HepG2 (cell line): Measurements from ENCODE around the gene TMED6. TPM values are rescaled to one million over a fixed set of nuclear protein-coding genes. Genes with fewer than 3 reads are reported as not detected.

ENCODE experiments used
- HNF4G ChIP-seq, 2 experiments: sonication (generic) in 1 of 2; formaldehyde crosslinking in 1 of 2; IDR thresholded peaks; 2 replicates each; pipeline versions ENCODE4 v1.4.0 to v1.6.1; 2011 to 2020; ENCODE audit warnings: borderline replicate concordance in 2 of 2, low read depth in 2 of 2, mild to moderate bottlenecking in 2 of 2, low read length in 1 of 2, missing genetic modification reagents in 1 of 2, moderate library complexity in 1 of 2
- MEF2D ChIP-seq: sonication (generic); formaldehyde crosslinking; IDR thresholded peaks from 2 replicates; pipeline ENCODE4 v1.5.1; 2020; ENCODE audit warnings: mild to moderate bottlenecking, missing genetic modification reagents
- MYC ChIP-seq: sonication (generic); formaldehyde crosslinking; IDR thresholded peaks from 2 replicates; pipeline ENCODE4 v1.9.0; 2021; ENCODE audit warnings: missing genetic modification reagents, borderline replicate concordance
- RNF2 ChIP-seq: fragments of 450-650 bp; conservative IDR thresholded peaks from 2 replicates; pipeline ENCODE4 v1.6.1; 2016; ENCODE audit warnings: low read depth
- TCF7L2 ChIP-seq: IDR thresholded peaks from 2 replicates; pipeline ENCODE4 v1.6.1; 2011; ENCODE audit warnings: mild to moderate bottlenecking, low read depth, low read length, moderate library complexity
- TEAD3 ChIP-seq: optimal IDR thresholded peaks from 2 replicates; pipeline ENCODE3; 2016; ENCODE audit warnings: borderline replicate concordance
- TRIM24 ChIP-seq: sonication (generic); formaldehyde crosslinking; IDR thresholded peaks from 2 replicates; pipeline ENCODE4 v1.8.0; 2022; ENCODE audit warnings: mild to moderate bottlenecking, missing genetic modification reagents
- ZFP41 ChIP-seq: sonication (generic); formaldehyde crosslinking; IDR thresholded peaks from 2 replicates; pipeline ENCODE4 v1.4.0; 2020; ENCODE audit warnings: mild to moderate bottlenecking, missing genetic modification reagents, borderline replicate concordance
- ZNF253 ChIP-seq: sonication (generic); formaldehyde crosslinking; IDR thresholded peaks from 2 replicates; pipeline ENCODE4 v1.8.0; 2022; ENCODE audit warnings: mild to moderate bottlenecking, missing genetic modification reagents, borderline replicate concordance
- ZNF841 ChIP-seq: sonication (generic); formaldehyde crosslinking; IDR thresholded peaks from 2 replicates; pipeline ENCODE4 v1.8.1; 2023; ENCODE audit warnings: missing genetic modification reagents, borderline replicate concordance
- polyA plus RNA-seq, 8 experiments: library from polyadenylated mRNA; depleted of rRNA in 3 of 8; stranded (reverse) in 7 of 8; unstranded in 1 of 8; fragments of >200 nt; fragmentation: Illumina TruSeq in 4 of 8; extraction: Trizol in 4 of 8; gene quantifications; 2 replicates each; pipeline versions ENCODE4 v1.2.1 to v1.2.3, GENCODE V29; 2011 to 2016; ENCODE audit warnings: low read depth in 4 of 8, missing spikeins in 1 of 8, mixed read lengths in 1 of 8; ENCODE audit not compliant: insufficient read depth in 1 of 8
- total RNA-seq, 5 experiments: library from RNA; depleted of rRNA; stranded (reverse); fragments of >200 nt; fragmentation: Illumina TruSeq; extraction: Trizol; gene quantifications; 2 replicates each; pipeline ENCODE4 v1.2.3, GENCODE V29; 2016; ENCODE audit warnings: low read depth in 1 of 5
- TF ChIP-seq, protein P1 (sequence below): sonication (generic); formaldehyde crosslinking; IDR thresholded peaks from 2 replicates; pipeline ENCODE4 v1.9.0; 2021; ENCODE audit warnings: missing genetic modification reagents, mild to moderate bottlenecking, borderline replicate concordance
- TF ChIP-seq, protein P2 (sequence below): sonication (generic); formaldehyde crosslinking; IDR thresholded peaks from 2 replicates; pipeline ENCODE4 v1.5.0; 2020; ENCODE audit warnings: missing genetic modification reagents
- TF ChIP-seq, protein P3 (sequence below): sonication (generic); formaldehyde crosslinking; IDR thresholded peaks from 2 replicates; pipeline ENCODE4 v1.8.0; 2022; ENCODE audit warnings: mild to moderate bottlenecking, missing genetic modification reagents, moderate library complexity
- TF ChIP-seq, protein P4 (sequence below): fragments of 450-650 bp; IDR thresholded peaks from 2 replicates; pipeline ENCODE4 v1.6.1; 2016
- TF ChIP-seq, protein P5 (sequence below): sonication (generic); formaldehyde crosslinking; IDR thresholded peaks from 2 replicates; pipeline ENCODE4 v1.9.0; 2022; ENCODE audit warnings: low read depth, missing genetic modification reagents
- TF ChIP-seq, protein P6 (sequence below): sonication (generic); formaldehyde crosslinking; IDR thresholded peaks from 2 replicates; pipeline ENCODE4 v1.4.0; 2020; ENCODE audit warnings: missing genetic modification reagents, low read depth, mild to moderate bottlenecking, borderline replicate concordance

Gene TMED6
- total and polyA plus RNA-seq, 2 of the 13 experiments (the other 11 are each of a cell fraction or from before 2014, with no cell fraction given): 9.8 to 14.4 TPM

DNA sequence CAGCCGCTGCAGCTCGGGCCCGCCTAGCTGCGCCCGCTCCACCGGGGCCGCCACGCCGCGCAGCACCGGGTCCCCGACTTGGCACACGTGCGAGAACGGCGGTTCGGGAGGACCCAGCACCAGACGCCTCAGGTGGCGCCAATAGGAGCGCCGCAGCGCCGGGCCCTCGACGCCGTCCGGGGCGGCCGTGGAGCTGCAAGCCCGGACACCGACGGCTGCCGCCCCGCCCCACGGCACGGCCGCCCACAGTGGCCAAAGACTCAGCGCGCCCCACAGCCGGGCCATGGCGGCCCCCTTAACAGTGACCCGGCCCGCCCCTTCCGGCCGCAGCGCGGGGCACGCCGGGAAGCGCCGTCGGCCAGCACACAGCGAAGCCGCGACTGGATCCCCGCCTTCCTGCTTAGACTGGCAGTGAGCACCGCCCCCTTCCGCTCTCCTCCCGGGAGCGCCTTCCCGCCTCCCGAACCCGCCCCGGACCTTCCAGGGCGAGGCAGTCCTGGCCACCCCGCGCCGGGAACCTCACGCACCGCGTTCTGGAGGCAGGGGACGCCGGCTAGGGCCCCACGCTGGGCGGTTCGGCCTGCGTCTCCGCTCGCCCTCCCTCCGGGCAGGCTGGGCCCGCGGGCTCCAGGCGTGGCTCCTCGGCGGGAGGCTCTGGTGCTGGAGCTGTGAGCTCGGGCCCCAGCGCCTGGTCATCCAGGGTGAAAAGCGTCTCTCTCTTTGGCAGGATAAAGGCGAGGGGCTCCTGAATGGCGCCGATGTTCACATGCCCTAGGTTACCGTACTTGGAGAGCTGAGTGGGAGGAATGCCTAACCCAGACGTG, 21.1 kb downstream of the TMED6 start, which contains the start of gene PDF (continued):
- TF ChIP-seq, protein P1, sequence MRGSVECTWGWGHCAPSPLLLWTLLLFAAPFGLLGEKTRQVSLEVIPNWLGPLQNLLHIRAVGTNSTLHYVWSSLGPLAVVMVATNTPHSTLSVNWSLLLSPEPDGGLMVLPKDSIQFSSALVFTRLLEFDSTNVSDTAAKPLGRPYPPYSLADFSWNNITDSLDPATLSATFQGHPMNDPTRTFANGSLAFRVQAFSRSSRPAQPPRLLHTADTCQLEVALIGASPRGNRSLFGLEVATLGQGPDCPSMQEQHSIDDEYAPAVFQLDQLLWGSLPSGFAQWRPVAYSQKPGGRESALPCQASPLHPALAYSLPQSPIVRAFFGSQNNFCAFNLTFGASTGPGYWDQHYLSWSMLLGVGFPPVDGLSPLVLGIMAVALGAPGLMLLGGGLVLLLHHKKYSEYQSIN: no peak
- TF ChIP-seq, protein P2, sequence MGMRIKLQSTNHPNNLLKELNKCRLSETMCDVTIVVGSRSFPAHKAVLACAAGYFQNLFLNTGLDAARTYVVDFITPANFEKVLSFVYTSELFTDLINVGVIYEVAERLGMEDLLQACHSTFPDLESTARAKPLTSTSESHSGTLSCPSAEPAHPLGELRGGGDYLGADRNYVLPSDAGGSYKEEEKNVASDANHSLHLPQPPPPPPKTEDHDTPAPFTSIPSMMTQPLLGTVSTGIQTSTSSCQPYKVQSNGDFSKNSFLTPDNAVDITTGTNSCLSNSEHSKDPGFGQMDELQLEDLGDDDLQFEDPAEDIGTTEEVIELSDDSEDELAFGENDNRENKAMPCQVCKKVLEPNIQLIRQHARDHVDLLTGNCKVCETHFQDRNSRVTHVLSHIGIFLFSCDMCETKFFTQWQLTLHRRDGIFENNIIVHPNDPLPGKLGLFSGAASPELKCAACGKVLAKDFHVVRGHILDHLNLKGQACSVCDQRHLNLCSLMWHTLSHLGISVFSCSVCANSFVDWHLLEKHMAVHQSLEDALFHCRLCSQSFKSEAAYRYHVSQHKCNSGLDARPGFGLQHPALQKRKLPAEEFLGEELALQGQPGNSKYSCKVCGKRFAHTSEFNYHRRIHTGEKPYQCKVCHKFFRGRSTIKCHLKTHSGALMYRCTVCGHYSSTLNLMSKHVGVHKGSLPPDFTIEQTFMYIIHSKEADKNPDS (CRISPR knock-in tag): peak; percentile 84; the same call in 1 of the 2 replicates
- TF ChIP-seq ZNF253 (no peak), ZNF841 (CRISPR knock-in tag) (no peak; the same call in 1 of the 2 replicates), HNF4G (IDR thresholded peaks at IDR 0.05; ENCODE audit: borderline replicate concordance, low read depth, low read length) (no peak), HNF4G (CRISPR knock-in tag; IDR thresholded peaks at IDR 0.05; ENCODE audit: borderline replicate concordance, low read depth) (peak; percentile 66; the same call in 1 of the 2 replicates), MYC (CRISPR knock-in tag) (peak; percentile 89), ZFP41 (CRISPR knock-in tag) (peak; percentile 79), TEAD3 (peak; percentile 44), TCF7L2 (no peak), TRIM24 (no peak), RNF2 (peak; percentile 71; the same call in 1 of the 2 replicates), MEF2D (CRISPR knock-in tag) (peak; percentile 49; the same call in 1 of the 2 replicates)
- TF ChIP-seq, protein P3, sequence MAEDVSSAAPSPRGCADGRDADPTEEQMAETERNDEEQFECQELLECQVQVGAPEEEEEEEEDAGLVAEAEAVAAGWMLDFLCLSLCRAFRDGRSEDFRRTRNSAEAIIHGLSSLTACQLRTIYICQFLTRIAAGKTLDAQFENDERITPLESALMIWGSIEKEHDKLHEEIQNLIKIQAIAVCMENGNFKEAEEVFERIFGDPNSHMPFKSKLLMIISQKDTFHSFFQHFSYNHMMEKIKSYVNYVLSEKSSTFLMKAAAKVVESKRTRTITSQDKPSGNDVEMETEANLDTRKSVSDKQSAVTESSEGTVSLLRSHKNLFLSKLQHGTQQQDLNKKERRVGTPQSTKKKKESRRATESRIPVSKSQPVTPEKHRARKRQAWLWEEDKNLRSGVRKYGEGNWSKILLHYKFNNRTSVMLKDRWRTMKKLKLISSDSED (CRISPR knock-in tag): 0 out of 2 replicates have a peak, but pooled peaks have one; percentile 9
- TF ChIP-seq, protein P4, sequence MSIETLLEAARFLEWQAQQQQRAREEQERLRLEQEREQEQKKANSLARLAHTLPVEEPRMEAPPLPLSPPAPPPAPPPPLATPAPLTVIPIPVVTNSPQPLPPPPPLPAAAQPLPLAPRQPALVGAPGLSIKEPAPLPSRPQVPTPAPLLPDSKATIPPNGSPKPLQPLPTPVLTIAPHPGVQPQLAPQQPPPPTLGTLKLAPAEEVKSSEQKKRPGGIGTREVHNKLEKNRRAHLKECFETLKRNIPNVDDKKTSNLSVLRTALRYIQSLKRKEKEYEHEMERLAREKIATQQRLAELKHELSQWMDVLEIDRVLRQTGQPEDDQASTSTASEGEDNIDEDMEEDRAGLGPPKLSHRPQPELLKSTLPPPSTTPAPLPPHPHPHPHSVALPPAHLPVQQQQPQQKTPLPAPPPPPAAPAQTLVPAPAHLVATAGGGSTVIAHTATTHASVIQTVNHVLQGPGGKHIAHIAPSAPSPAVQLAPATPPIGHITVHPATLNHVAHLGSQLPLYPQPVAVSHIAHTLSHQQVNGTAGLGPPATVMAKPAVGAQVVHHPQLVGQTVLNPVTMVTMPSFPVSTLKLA: peak; percentile 54
- TF ChIP-seq, protein P5, sequence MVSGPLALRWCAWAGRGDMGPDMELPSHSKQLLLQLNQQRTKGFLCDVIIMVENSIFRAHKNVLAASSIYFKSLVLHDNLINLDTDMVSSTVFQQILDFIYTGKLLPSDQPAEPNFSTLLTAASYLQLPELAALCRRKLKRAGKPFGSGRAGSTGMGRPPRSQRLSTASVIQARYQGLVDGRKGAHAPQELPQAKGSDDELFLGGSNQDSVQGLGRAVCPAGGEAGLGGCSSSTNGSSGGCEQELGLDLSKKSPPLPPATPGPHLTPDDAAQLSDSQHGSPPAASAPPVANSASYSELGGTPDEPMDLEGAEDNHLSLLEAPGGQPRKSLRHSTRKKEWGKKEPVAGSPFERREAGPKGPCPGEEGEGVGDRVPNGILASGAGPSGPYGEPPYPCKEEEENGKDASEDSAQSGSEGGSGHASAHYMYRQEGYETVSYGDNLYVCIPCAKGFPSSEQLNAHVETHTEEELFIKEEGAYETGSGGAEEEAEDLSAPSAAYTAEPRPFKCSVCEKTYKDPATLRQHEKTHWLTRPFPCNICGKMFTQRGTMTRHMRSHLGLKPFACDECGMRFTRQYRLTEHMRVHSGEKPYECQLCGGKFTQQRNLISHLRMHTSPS (CRISPR knock-in tag): peak; percentile 14; the same call in 1 of the 2 replicates
- TF ChIP-seq, protein P6, sequence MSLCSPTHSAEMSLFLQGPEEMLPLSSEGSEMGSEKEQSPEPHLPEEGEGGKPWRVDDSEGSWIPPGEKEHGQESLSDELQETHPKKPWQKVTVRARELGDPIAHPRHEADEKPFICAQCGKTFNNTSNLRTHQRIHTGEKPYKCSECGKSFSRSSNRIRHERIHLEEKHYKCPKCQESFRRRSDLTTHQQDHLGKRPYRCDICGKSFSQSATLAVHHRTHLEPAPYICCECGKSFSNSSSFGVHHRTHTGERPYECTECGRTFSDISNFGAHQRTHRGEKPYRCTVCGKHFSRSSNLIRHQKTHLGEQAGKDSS (CRISPR knock-in tag): peak; percentile 64; the same call in 1 of the 2 replicates
